GM10248 (cell line): ENCODE measurements around the gene ANGPT4.

Experiments used
- CTCF ChIA-PET: fragments of 300-600 bp; sonication (Branson Sonifier 250); formaldehyde crosslinking; extraction: SDS; loops from one replicate; lab custom pipeline; 2021; ENCODE audit warnings: antibody characterized with exemption; lab: Yijun Ruan, JAX
- POLR2A ChIA-PET: fragments of 350-650 bp; sonication (Branson Sonifier 250); formaldehyde crosslinking; extraction: SDS; loops from one replicate; lab custom pipeline; 2020; ENCODE audit warnings: antibody characterized with exemption; lab: Yijun Ruan, JAX
- DNase-seq: peaks from one replicate; pipeline ENCODE4 v3.0.0; 2012; ENCODE audit errors: extremely low spot score
- TF ChIP-seq, protein P1 (sequence below): IDR thresholded peaks from 2 replicates; pipeline ENCODE4 v1.5.1; 2012; ENCODE audit warnings: mild to moderate bottlenecking, low read depth; ENCODE audit errors: extremely low read depth, missing control alignments, control extremely low read depth

ANGPT4 gene

GRCh38 chr20:919491-919916, 3.4 kb upstream of the ANGPT4 start:
- DNase-seq = no peak
- POLR2A ChIA-PET = no interaction called here
- CTCF ChIA-PET = no interaction called here
- TF ChIP-seq, protein P1, sequence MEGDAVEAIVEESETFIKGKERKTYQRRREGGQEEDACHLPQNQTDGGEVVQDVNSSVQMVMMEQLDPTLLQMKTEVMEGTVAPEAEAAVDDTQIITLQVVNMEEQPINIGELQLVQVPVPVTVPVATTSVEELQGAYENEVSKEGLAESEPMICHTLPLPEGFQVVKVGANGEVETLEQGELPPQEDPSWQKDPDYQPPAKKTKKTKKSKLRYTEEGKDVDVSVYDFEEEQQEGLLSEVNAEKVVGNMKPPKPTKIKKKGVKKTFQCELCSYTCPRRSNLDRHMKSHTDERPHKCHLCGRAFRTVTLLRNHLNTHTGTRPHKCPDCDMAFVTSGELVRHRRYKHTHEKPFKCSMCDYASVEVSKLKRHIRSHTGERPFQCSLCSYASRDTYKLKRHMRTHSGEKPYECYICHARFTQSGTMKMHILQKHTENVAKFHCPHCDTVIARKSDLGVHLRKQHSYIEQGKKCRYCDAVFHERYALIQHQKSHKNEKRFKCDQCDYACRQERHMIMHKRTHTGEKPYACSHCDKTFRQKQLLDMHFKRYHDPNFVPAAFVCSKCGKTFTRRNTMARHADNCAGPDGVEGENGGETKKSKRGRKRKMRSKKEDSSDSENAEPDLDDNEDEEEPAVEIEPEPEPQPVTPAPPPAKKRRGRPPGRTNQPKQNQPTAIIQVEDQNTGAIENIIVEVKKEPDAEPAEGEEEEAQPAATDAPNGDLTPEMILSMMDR = no peak

GRCh38 chr20:917416-917815, 1.3 kb upstream of the ANGPT4 start:
- CTCF ChIA-PET = no interaction called here
- TF ChIP-seq, protein P1 = no peak

GRCh38 chr20:916825-917224, 691 bp upstream of the ANGPT4 start:
- ChIA-PET CTCF (no interaction called here), POLR2A (no interaction called here)
- no peak for DNase-seq
- TF ChIP-seq, protein P1 = no peak

More at GRCh38 chr20:917416-917815, 1.3 kb upstream of the ANGPT4 start:
- POLR2A ChIA-PET = no interaction called here
- no peak for DNase-seq

- TF ChIP-seq, protein P1 = no peak
- DNase-seq = no peak
- ChIA-PET CTCF (interaction anchor here (0.7 to 1.6 kb wide), 2 partner anchors 42 to 129 kb away, joined by 3 read pairs; no protein-coding TSS in a partner anchor), POLR2A (no interaction called here)
Observed at GRCh38 chr20:914727-915498, 1.2 kb downstream of the ANGPT4 start.

- ChIA-PET POLR2A (no interaction called here), CTCF (interaction anchor here (1.2 kb wide), 1 partner anchor 9 kb away, joined by 3 read pairs; no protein-coding TSS in a partner anchor)
- DNase-seq = no peak
- TF ChIP-seq, protein P1 = no peak
Observed at GRCh38 chr20:913306-913849, 2.8 kb downstream of the ANGPT4 start.

DNA sequence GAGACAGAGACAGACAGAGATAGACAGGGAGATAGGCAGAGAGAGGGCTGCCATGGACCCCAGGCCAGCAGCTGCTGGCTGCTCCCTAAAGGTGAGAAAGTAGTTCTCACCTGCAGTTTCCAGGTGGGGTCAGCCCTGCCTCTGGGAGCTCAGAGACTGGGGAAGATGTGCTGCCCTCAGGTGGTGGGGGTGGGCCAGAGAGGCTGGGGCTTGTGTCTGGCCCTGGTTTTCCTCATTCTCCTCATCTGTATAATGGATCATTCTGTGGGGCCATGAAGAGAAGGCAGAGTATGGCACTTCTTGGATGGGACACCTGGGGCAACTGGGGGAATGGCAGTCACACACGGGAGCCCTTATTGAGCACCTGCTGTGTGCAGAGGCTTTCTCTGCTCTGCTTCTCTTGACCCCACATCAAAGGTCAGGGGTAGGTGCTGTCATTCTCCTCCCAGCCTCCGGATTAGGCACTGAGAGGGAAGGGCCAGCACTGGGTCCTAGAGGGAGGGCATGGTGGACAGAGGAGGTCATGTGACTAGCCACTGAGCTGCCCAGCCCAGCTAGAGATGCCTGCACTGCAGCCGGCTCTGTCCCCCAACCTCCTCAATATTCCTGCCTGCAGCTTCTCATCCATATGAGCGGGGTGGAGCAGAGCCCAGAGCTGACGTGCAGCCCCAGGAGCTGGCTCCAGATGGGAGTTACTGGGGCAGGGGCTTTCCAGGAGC, 4.1 kb downstream of the ANGPT4 start:
- ChIA-PET POLR2A (no interaction called here), CTCF (no interaction called here)
- TF ChIP-seq, protein P1 = no peak
- no peak for DNase-seq
